ENCODE measurements around the gene OR2V2. TPM values are rescaled to one million over a fixed set of nuclear protein-coding genes. Genes with fewer than 3 reads are reported as not detected.

The OR2V2 gene
- total RNA-seq, 1 experiment from 2014 or later, result not detected

DNA sequence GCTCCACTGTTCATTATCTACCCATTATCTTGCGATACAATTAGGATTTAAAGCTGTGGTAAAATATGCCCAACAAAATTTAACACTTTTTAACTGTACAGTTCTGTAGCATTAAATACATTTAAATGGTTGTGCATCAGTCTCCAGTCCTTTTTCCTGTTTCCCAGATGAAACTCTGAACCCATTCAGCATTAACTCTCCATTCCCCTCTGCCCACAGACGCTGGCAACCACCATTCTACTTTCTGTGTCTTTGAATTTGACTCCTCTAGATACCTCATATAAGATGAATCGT, 60.5 kb downstream of the OR2V2 start:
- Mint-ChIP-seq H3K27me3 (ENCODE audit: low read depth) (peaks cover 47% of the 10 kb centered on the region), H3K4me1 (peaks cover 19 to 33% of the 10 kb centered on the region in 2 experiments), H3K27ac (no peak overlapping the region), H3K36me3 (ENCODE audit: insufficient read depth in 1 of 3, low read depth in 3 of 3) (peaks cover 0 to 8% (median 0%) of the 10 kb centered on the region in 3 experiments; a peak in 2 of 7 replicates), H3K4me3 (peak overlapping the region; percentile 92 to 99; a peak in 4 of 5 replicates), H3K9me3 (peaks cover 11 to 16% of the 10 kb centered on the region in 2 experiments; a peak in 3 of 5 replicates)
- no peak overlapping the region for H2BK120ac ChIP-seq (ENCODE audit: low read depth, low read length, poor library complexity, severe bottlenecking)
- no peak overlapping the region for H2BK15ac ChIP-seq (ENCODE audit: low read depth, low read length)
- peaks cover 29% of the 10 kb centered on the region for H3K27me3 ChIP-seq (ENCODE audit: insufficient read depth, low read length)
- no peak overlapping the region for H2BK12ac ChIP-seq (ENCODE audit: insufficient read length, low read depth, low read length)
- H3K18ac ChIP-seq (ENCODE audit: insufficient read length, low read depth, low read length), result no peak overlapping the region
- H4K20me1 ChIP-seq (ENCODE audit: control insufficient read depth, insufficient read depth, insufficient read length), result no peaks in the 10 kb centered on the region
- no peak overlapping the region for H3K14ac ChIP-seq (ENCODE audit: insufficient read depth, low read length)
- H3K56ac ChIP-seq (ENCODE audit: insufficient read length, low read depth, low read length), result no peak overlapping the region
- no peak overlapping the region for H3K4me2 ChIP-seq (ENCODE audit: insufficient read depth, insufficient read length, low read length)
- no peaks in the 10 kb centered on the region for H3K79me1 ChIP-seq (ENCODE audit: insufficient read depth, low read depth, low read length, poor library complexity, severe bottlenecking)
- H3T11ph ChIP-seq (ENCODE audit: low read length), result no peak overlapping the region
- no peak overlapping the region for H3K9ac ChIP-seq (ENCODE audit: extremely low read depth, insufficient read length, low read length)
- no peaks in the 10 kb centered on the region for H3K9me3 ChIP-seq (ENCODE audit: control insufficient read depth, low read depth, low read length)
- no peak overlapping the region for H2AK5ac ChIP-seq (ENCODE audit: insufficient read length, low read length)
- no peak overlapping the region for H4K5ac ChIP-seq (ENCODE audit: insufficient read length, low read depth, low read length)
- no peaks in the 10 kb centered on the region for H3K79me2 ChIP-seq (ENCODE audit: insufficient read depth, low read length)
- no peak overlapping the region for H2BK5ac ChIP-seq (ENCODE audit: insufficient read length, low read length)
- no peak overlapping the region for H2AFZ ChIP-seq (ENCODE audit: low read length)
- no peak overlapping the region for H4K8ac ChIP-seq (replicated peaks; ENCODE audit: insufficient read length, low read depth, low read length)
- DNase-seq, result no peak
- no peak overlapping the region for H2BK20ac ChIP-seq (ENCODE audit: low read depth, low read length, poor library complexity, severe bottlenecking)
- no peak overlapping the region for H4K91ac ChIP-seq (ENCODE audit: insufficient read length, low read depth, low read length)
- no peaks in the 10 kb centered on the region for H3K4me1 ChIP-seq (ENCODE audit: insufficient read depth, low read length)
- no peak overlapping the region for H3K27ac ChIP-seq (ENCODE audit: insufficient read length, low read depth, low read length)
- peaks cover 26% of the 10 kb centered on the region for H3K23me2 ChIP-seq (ENCODE audit: insufficient read length, low read depth, low read length, poor library complexity, severe bottlenecking)
- WGBS (ENCODE audit: extremely low coverage, insufficient read length, low lambda C conversion rate), result no CpG with 5 or more reads among the region's 3 CpGs
- H3K4ac ChIP-seq (ENCODE audit: low read depth, low read length), result no peak overlapping the region
- no peak overlapping the region for H3K23ac ChIP-seq (ENCODE audit: insufficient read length, low read depth, low read length)
- TF ChIP-seq, protein P1, sequence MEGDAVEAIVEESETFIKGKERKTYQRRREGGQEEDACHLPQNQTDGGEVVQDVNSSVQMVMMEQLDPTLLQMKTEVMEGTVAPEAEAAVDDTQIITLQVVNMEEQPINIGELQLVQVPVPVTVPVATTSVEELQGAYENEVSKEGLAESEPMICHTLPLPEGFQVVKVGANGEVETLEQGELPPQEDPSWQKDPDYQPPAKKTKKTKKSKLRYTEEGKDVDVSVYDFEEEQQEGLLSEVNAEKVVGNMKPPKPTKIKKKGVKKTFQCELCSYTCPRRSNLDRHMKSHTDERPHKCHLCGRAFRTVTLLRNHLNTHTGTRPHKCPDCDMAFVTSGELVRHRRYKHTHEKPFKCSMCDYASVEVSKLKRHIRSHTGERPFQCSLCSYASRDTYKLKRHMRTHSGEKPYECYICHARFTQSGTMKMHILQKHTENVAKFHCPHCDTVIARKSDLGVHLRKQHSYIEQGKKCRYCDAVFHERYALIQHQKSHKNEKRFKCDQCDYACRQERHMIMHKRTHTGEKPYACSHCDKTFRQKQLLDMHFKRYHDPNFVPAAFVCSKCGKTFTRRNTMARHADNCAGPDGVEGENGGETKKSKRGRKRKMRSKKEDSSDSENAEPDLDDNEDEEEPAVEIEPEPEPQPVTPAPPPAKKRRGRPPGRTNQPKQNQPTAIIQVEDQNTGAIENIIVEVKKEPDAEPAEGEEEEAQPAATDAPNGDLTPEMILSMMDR (conservative IDR thresholded peaks at IDR 0.05), result no peak

Other genes starting within 250 kb of the OR2V2 start
- 0.13 and 0.26 TPM in 2 replicates for gene BTNL8, start 248.4 kb upstream of the OR2V2 start, total RNA-seq (2021)
- gene BTNL3, start 158.7 kb upstream of the OR2V2 start, total RNA-seq (2021), result not detected in 2 replicates
- gene BTNL9, start 107.3 kb upstream of the OR2V2 start, total RNA-seq (2021), result 0.88 and 0.96 TPM in 2 replicates
- gene OR2V1, start 16.4 kb upstream of the OR2V2 start, total RNA-seq (2021), result not detected in 2 replicates
- gene TRIM7, start 57.6 kb downstream of the OR2V2 start, total RNA-seq (2021), result not detected in 2 replicates
- 33.5 and 34.2 TPM in 2 replicates for gene TRIM41, start 75.7 kb downstream of the OR2V2 start, total RNA-seq (2021)
- gene RACK1, start 96.3 kb downstream of the OR2V2 start, total RNA-seq (2021), result 2,548 and 2,552 TPM in 2 replicates
- 5.1 and 5.7 TPM in 2 replicates for gene TRIM52, start 113.6 kb downstream of the OR2V2 start, total RNA-seq (2021)
- not detected in 2 replicates for gene OR4F3, start 219.7 kb downstream of the OR2V2 start, total RNA-seq (2021)

All from H9 (cell line).